Gastrocnemius medialis (tissue), 4 donors: ENCODE data around the gene ALS2CL.

Experiments
- CTCF ChIP-seq, 5 experiments: fragments of 450-650 bp in 3 of 5; fragments of 200-600 bp in 2 of 5; sonication (generic) in 2 of 5; IDR thresholded peaks in 4 of 5; conservative IDR thresholded peaks in 1 of 5; 1 replicate in 4 of 5; 2 replicates in 1 of 5; pipeline ENCODE4 v1.5.1; 2016 to 2019; ENCODE audit warnings: antibody characterized with exemption in 5 of 5, mild to moderate bottlenecking in 3 of 5, moderate library complexity in 3 of 5
- POLR2A ChIP-seq, 2 donors: fragments of 450-650 bp; IDR thresholded peaks; one replicate each; pipeline ENCODE4 v1.6.1; 2017; ENCODE audit warnings: antibody characterized with exemption in 2 of 2, mild to moderate bottlenecking in 2 of 2, moderate library complexity in 2 of 2

- TF ChIP-seq POLR2A (IDR thresholded peaks at IDR 0.05) (no peak), CTCF (IDR thresholded peaks at IDR 0.05 in 4 of 5, conservative IDR thresholded peaks at IDR 0.05 in 1 of 5) (no peak)
Observed at GRCh38 chr3:46700772-46701171, 7.3 kb upstream of the ALS2CL start.
